Stimulated activated CD8-positive, alpha-beta memory T cell treated with anti-CD3 and anti-CD28 coated beads, Interleukin-15, amount 100 ng/mL, for 24 hours (primary cell): Measurements from ENCODE around the gene POP4.
"Not testable (repeated sequence)": the region's sequence is repeated elsewhere in the genome, so short reads cannot be mapped to it uniquely, and the experiment has no call there.

Experiments
- DNase-seq: peaks from one replicate; pipeline ENCODE4 v3.0.0-alpha.2; 2020; ENCODE audit warnings: low read depth

POP4 gene

GRCh38 chr19:29605653-29606419 lies at the start of gene POP4:
Gene POP4, plus strand, starts transcription at chr19:29606283. Its CDS starts 36 bp downstream, at chr19:29606319.
- peak; percentile 99 for DNase-seq

- not testable (repeated sequence) for DNase-seq
Observed at GRCh38 chr19:29559110-29559509, 47.0 kb upstream of the POP4 start.

- no peak for DNase-seq
Observed at GRCh38 chr19:29559743-29560142, 46.3 kb upstream of the POP4 start.

GRCh38 chr19:29560313-29561075 lies 45.6 kb upstream of the POP4 start:
- no peak for DNase-seq

- no peak for DNase-seq
Observed at GRCh38 chr19:29561601-29562000, 44.5 kb upstream of the POP4 start.

GRCh38 chr19:29562299-29563297 lies 43.5 kb upstream of the POP4 start:
- no peak for DNase-seq

- no peak for DNase-seq
Observed at GRCh38 chr19:29563486-29564101, 42.5 kb upstream of the POP4 start.

- DNase-seq: no peak
Observed at GRCh38 chr19:29564574-29565005, 41.5 kb upstream of the POP4 start.

- no peak for DNase-seq
Observed at GRCh38 chr19:29565171-29565570, 40.9 kb upstream of the POP4 start.

- no peak for DNase-seq
Observed at GRCh38 chr19:29566496-29567054, 39.5 kb upstream of the POP4 start.

- DNase-seq: no peak
Observed at GRCh38 chr19:29567366-29567915, 38.6 kb upstream of the POP4 start.

GRCh38 chr19:29568036-29569025 lies 37.8 kb upstream of the POP4 start:
- DNase-seq: no peak

- no peak for DNase-seq
Observed at GRCh38 chr19:29569038-29569911, 36.8 kb upstream of the POP4 start.

- DNase-seq: no peak
Observed at GRCh38 chr19:29571181-29571580, 34.9 kb upstream of the POP4 start.

- no peak for DNase-seq
Observed at GRCh38 chr19:29573486-29573885, 32.6 kb upstream of the POP4 start.

GRCh38 chr19:29574510-29574909 lies 31.6 kb upstream of the POP4 start:
- DNase-seq: no peak

- no peak for DNase-seq
Observed at GRCh38 chr19:29576046-29576606, 30.0 kb upstream of the POP4 start.
